Measurements from ENCODE around the gene KCNH1.

Gene KCNH1, protein sequence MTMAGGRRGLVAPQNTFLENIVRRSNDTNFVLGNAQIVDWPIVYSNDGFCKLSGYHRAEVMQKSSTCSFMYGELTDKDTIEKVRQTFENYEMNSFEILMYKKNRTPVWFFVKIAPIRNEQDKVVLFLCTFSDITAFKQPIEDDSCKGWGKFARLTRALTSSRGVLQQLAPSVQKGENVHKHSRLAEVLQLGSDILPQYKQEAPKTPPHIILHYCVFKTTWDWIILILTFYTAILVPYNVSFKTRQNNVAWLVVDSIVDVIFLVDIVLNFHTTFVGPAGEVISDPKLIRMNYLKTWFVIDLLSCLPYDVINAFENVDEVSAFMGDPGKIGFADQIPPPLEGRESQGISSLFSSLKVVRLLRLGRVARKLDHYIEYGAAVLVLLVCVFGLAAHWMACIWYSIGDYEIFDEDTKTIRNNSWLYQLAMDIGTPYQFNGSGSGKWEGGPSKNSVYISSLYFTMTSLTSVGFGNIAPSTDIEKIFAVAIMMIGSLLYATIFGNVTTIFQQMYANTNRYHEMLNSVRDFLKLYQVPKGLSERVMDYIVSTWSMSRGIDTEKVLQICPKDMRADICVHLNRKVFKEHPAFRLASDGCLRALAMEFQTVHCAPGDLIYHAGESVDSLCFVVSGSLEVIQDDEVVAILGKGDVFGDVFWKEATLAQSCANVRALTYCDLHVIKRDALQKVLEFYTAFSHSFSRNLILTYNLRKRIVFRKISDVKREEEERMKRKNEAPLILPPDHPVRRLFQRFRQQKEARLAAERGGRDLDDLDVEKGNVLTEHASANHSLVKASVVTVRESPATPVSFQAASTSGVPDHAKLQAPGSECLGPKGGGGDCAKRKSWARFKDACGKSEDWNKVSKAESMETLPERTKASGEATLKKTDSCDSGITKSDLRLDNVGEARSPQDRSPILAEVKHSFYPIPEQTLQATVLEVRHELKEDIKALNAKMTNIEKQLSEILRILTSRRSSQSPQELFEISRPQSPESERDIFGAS

DNA sequence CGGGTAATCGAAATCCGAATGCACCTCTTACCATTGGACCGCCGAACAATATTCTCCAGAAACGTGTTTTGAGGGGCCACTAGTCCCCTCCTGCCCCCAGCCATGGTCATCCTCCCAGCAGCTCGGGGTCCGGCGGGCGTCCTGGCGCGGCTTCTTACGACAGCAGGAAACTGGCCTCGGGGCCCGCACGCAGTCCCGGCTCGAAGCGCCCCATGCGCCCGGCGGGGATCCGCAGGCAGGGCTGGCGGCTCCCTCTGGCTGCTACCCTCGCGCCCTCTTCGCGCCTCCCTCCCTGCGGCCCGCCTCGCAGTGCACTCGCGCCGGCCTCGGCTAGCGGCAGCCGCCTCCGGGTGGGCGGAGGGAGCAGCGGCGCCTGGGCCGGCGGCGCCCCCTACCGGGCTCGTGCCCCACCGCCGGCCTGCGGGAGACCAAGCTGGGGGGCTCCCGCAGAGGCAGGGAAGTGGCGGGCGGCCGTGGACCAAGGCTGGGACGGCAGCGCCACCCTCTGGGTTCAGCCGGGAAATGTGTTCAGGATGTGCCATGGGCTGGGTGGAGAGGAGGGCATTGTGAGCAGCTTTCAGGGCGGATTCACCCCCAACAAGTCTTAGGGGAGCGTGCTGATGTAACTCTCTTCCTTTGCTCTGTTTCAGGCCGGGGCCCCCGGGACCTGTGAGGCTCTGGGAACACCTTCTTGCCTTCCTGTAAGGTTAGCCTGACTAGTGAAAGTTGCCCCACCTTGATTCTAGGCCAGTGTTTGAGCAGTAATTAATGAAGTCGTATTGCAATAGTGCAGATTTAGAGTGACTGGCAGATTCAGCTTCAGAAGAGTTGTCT lies at the start of gene KCNH1:
Gene KCNH1 (minus strand): TSS at position 313 of the 834 bp plus-strand sequence. CDS start 203 bp downstream, at position 110.
- no CpG with 5 or more reads among the region's 61 CpGs for WGBS (ENCODE audit: insufficient coverage, insufficient read length)
- Histone ChIP-seq H3K4me1 (ENCODE audit: control insufficient read depth, insufficient read depth, low read length) (no peaks in the 10 kb centered on the region), H3K36me3 (ENCODE audit: control insufficient read depth, insufficient read depth, low read length) (no peaks in the 10 kb centered on the region), H3K27me3 (ENCODE audit: control insufficient read depth, insufficient read depth, low read length) (peaks cover 8% of the 10 kb centered on the region; the same call in 1 of the 2 replicates), H3K9me3 (ENCODE audit: control insufficient read depth, insufficient read depth, low read length) (no peaks in the 10 kb centered on the region), H3K27ac (ENCODE audit: low read length) (no peak within 1 kb of the TSS), H3K4me3 (ENCODE audit: low read length) (peak within 1 kb of the TSS; percentile 26; the same call in 1 of the 2 replicates)
- DNase-seq (ENCODE audit: low read depth, low spot score) = peak; percentile 70

- Histone ChIP-seq H3K9me3 (ENCODE audit: control insufficient read depth, insufficient read depth, low read length) (no peaks in the 10 kb centered on the region), H3K27ac (ENCODE audit: low read length) (no peak overlapping the region), H3K36me3 (ENCODE audit: control insufficient read depth, insufficient read depth, low read length) (no peaks in the 10 kb centered on the region), H3K27me3 (ENCODE audit: control insufficient read depth, insufficient read depth, low read length) (no peaks in the 10 kb centered on the region), H3K4me1 (ENCODE audit: control insufficient read depth, insufficient read depth, low read length) (no peaks in the 10 kb centered on the region), H3K4me3 (ENCODE audit: low read length) (no peak overlapping the region)
- DNase-seq (ENCODE audit: low read depth, low spot score) = no peak
- WGBS (ENCODE audit: insufficient coverage, insufficient read length) = no CpG with 5 or more reads among the region's 2 CpGs
Observed at GRCh38 chr1:211182746-211183145, 48.8 kb upstream of the KCNH1 start.

- no CpG with 5 or more reads among the region's 2 CpGs for WGBS (ENCODE audit: insufficient coverage, insufficient read length)
- H3K9me3 ChIP-seq (ENCODE audit: control insufficient read depth, insufficient read depth, low read length) = no peaks in the 10 kb centered on the region; the same call in 1 of the 2 replicates
- H3K4me3 ChIP-seq (ENCODE audit: low read length) = no peak overlapping the region
Observed at GRCh38 chr1:211174375-211174774, 40.4 kb upstream of the KCNH1 start.

GRCh38 chr1:211172657-211173056 lies 38.7 kb upstream of the KCNH1 start:
- no peak overlapping the region for H3K4me3 ChIP-seq (ENCODE audit: low read length)
- no peak overlapping the region for H3K27ac ChIP-seq (ENCODE audit: low read length)
- no peaks in the 10 kb centered on the region for H3K4me1 ChIP-seq (ENCODE audit: control insufficient read depth, insufficient read depth, low read length)
- no peaks in the 10 kb centered on the region for H3K27me3 ChIP-seq (ENCODE audit: control insufficient read depth, insufficient read depth, low read length)
- no peaks in the 10 kb centered on the region; the same call in 1 of the 2 replicates for H3K9me3 ChIP-seq (ENCODE audit: control insufficient read depth, insufficient read depth, low read length)
- no peak for DNase-seq (ENCODE audit: low read depth, low spot score)
- H3K36me3 ChIP-seq (ENCODE audit: control insufficient read depth, insufficient read depth, low read length) = no peaks in the 10 kb centered on the region

More at GRCh38 chr1:211174375-211174774, 40.4 kb upstream of the KCNH1 start:
- Histone ChIP-seq H3K36me3 (ENCODE audit: control insufficient read depth, insufficient read depth, low read length) (no peaks in the 10 kb centered on the region), H3K27me3 (ENCODE audit: control insufficient read depth, insufficient read depth, low read length) (no peaks in the 10 kb centered on the region), H3K4me1 (ENCODE audit: control insufficient read depth, insufficient read depth, low read length) (no peaks in the 10 kb centered on the region), H3K27ac (ENCODE audit: low read length) (no peak overlapping the region)
- no peak for DNase-seq (ENCODE audit: low read depth, low spot score)

GRCh38 chr1:211169353-211169752 lies 35.4 kb upstream of the KCNH1 start:
- WGBS (ENCODE audit: insufficient coverage, insufficient read length) = no CpG with 5 or more reads among the region's 1 CpG
- Histone ChIP-seq H3K27me3 (ENCODE audit: control insufficient read depth, insufficient read depth, low read length) (no peaks in the 10 kb centered on the region), H3K4me1 (ENCODE audit: control insufficient read depth, insufficient read depth, low read length) (no peaks in the 10 kb centered on the region), H3K4me3 (ENCODE audit: low read length) (no peak overlapping the region), H3K9me3 (ENCODE audit: control insufficient read depth, insufficient read depth, low read length) (no peaks in the 10 kb centered on the region; the same call in 1 of the 2 replicates), H3K27ac (ENCODE audit: low read length) (no peak overlapping the region), H3K36me3 (ENCODE audit: control insufficient read depth, insufficient read depth, low read length) (no peaks in the 10 kb centered on the region)
- no peak for DNase-seq (ENCODE audit: low read depth, low spot score)

DNA sequence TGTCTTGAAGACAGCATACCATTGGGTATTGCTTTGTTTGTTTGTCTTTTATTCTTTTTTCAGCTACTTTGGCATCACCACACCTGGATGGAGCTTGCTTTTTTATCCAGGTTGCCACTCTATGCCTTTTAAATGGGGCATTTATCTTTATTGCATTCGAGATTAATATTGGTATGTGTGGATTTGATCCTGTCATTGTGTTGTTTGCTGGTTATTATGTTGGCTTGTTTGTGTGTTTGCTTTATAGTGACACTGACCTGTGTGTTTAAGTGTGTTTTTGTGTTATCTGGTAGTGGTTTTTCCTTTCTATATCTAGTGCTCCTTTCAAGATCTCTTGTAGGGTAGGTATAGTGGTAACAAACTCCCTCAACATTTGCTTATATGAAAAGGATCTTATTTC lies 24.9 kb upstream of the KCNH1 start:
- Histone ChIP-seq H3K27me3 (ENCODE audit: control insufficient read depth, insufficient read depth, low read length) (no peaks in the 10 kb centered on the region), H3K9me3 (ENCODE audit: control insufficient read depth, insufficient read depth, low read length) (no peaks in the 10 kb centered on the region; the same call in 1 of the 2 replicates), H3K27ac (ENCODE audit: low read length) (no peak overlapping the region), H3K4me1 (ENCODE audit: control insufficient read depth, insufficient read depth, low read length) (no peaks in the 10 kb centered on the region), H3K4me3 (ENCODE audit: low read length) (no peak overlapping the region), H3K36me3 (ENCODE audit: control insufficient read depth, insufficient read depth, low read length) (no peaks in the 10 kb centered on the region)
- no CpG with 5 or more reads among the region's 1 CpG for WGBS (ENCODE audit: insufficient coverage, insufficient read length)
- DNase-seq (ENCODE audit: low read depth, low spot score) = no peak

DNA sequence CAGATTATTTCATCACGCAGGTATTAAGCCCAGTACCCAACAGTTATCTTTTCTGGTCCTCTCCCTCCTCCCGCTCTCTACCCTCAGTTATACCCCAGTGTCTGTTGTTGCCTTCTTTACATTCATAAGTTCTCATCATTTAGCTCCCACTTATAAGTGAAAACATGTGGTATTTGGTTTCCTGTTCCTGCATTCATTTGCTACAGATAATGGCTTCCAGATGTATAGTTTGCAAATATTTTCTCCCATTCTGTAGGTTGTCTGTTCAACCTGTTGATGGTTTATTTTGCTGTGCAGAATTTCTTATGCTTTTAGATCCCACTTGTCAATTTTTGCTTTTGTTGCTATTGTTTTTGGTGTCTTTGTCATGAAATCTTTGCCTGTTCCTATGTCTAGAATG lies 21.1 kb upstream of the KCNH1 start:
- DNase-seq (ENCODE audit: low read depth, low spot score) = no peak
- WGBS (ENCODE audit: insufficient coverage, insufficient read length) = no CpG with 5 or more reads among the region's 2 CpGs
- no peaks in the 10 kb centered on the region for H3K4me1 ChIP-seq (ENCODE audit: control insufficient read depth, insufficient read depth, low read length)
- no peak overlapping the region for H3K27ac ChIP-seq (ENCODE audit: low read length)
- H3K4me3 ChIP-seq (ENCODE audit: low read length) = no peak overlapping the region
- H3K27me3 ChIP-seq (ENCODE audit: control insufficient read depth, insufficient read depth, low read length) = no peaks in the 10 kb centered on the region
- H3K36me3 ChIP-seq (ENCODE audit: control insufficient read depth, insufficient read depth, low read length) = no peaks in the 10 kb centered on the region
- no peaks in the 10 kb centered on the region; the same call in 1 of the 2 replicates for H3K9me3 ChIP-seq (ENCODE audit: control insufficient read depth, insufficient read depth, low read length)

GRCh38 chr1:211153932-211154331 lies 20.0 kb upstream of the KCNH1 start:
- Histone ChIP-seq H3K9me3 (ENCODE audit: control insufficient read depth, insufficient read depth, low read length) (no peaks in the 10 kb centered on the region; the same call in 1 of the 2 replicates), H3K27ac (ENCODE audit: low read length) (no peak overlapping the region), H3K4me1 (ENCODE audit: control insufficient read depth, insufficient read depth, low read length) (no peaks in the 10 kb centered on the region), H3K4me3 (ENCODE audit: low read length) (no peak overlapping the region), H3K36me3 (ENCODE audit: control insufficient read depth, insufficient read depth, low read length) (no peaks in the 10 kb centered on the region), H3K27me3 (ENCODE audit: control insufficient read depth, insufficient read depth, low read length) (no peaks in the 10 kb centered on the region)
- no CpG with 5 or more reads among the region's 1 CpG for WGBS (ENCODE audit: insufficient coverage, insufficient read length)
- DNase-seq (ENCODE audit: low read depth, low spot score) = no peak

- Histone ChIP-seq H3K27me3 (ENCODE audit: control insufficient read depth, insufficient read depth, low read length) (no peaks in the 10 kb centered on the region), H3K4me1 (ENCODE audit: control insufficient read depth, insufficient read depth, low read length) (no peaks in the 10 kb centered on the region), H3K27ac (ENCODE audit: low read length) (no peak overlapping the region), H3K9me3 (ENCODE audit: control insufficient read depth, insufficient read depth, low read length) (no peaks in the 10 kb centered on the region), H3K36me3 (ENCODE audit: control insufficient read depth, insufficient read depth, low read length) (no peaks in the 10 kb centered on the region), H3K4me3 (ENCODE audit: low read length) (no peak overlapping the region)
- no peak for DNase-seq (ENCODE audit: low read depth, low spot score)
- no CpG with 5 or more reads among the region's 5 CpGs for WGBS (ENCODE audit: insufficient coverage, insufficient read length)
Observed at GRCh38 chr1:211148366-211148765, 14.4 kb upstream of the KCNH1 start.

- WGBS (ENCODE audit: insufficient coverage, insufficient read length) = 100% methylated on average over 2 of the region's 4 CpGs
- DNase-seq (ENCODE audit: low read depth, low spot score) = no peak
Observed at GRCh38 chr1:211145944-211146343, 12.0 kb upstream of the KCNH1 start.

More at GRCh38 chr1:211145944-211146343, 12.0 kb upstream of the KCNH1 start:
- Histone ChIP-seq H3K27me3 (ENCODE audit: control insufficient read depth, insufficient read depth, low read length) (no peaks in the 10 kb centered on the region), H3K36me3 (ENCODE audit: control insufficient read depth, insufficient read depth, low read length) (no peaks in the 10 kb centered on the region), H3K9me3 (ENCODE audit: control insufficient read depth, insufficient read depth, low read length) (no peaks in the 10 kb centered on the region), H3K27ac (ENCODE audit: low read length) (no peak overlapping the region), H3K4me3 (ENCODE audit: low read length) (no peak overlapping the region), H3K4me1 (ENCODE audit: control insufficient read depth, insufficient read depth, low read length) (no peaks in the 10 kb centered on the region)
